ENCODE results near the gene KLRC2.
"Not testable (repeated sequence)": the region's sequence is repeated elsewhere in the genome, so short reads cannot be mapped to it uniquely, and the experiment has no call there.

Gene KLRC2

GRCh38 chr12:10404798-10405197 lies 31.0 kb downstream of the KLRC2 start:
- no peak for FAIRE-seq

GRCh38 chr12:10400829-10401228 lies 35.0 kb downstream of the KLRC2 start:
- no peak for FAIRE-seq

- FAIRE-seq: no peak
Observed at GRCh38 chr12:10398168-10398567, 37.6 kb downstream of the KLRC2 start.

- FAIRE-seq: no peak
Observed at GRCh38 chr12:10397296-10397695, 38.5 kb downstream of the KLRC2 start.

- not testable (repeated sequence) for FAIRE-seq
Observed at GRCh38 chr12:10396176-10396575, 39.6 kb downstream of the KLRC2 start.

- no peak for FAIRE-seq
Observed at GRCh38 chr12:10395390-10395998, 40.3 kb downstream of the KLRC2 start.

- FAIRE-seq: not testable (repeated sequence)
Observed at GRCh38 chr12:10394531-10395152, 41.2 kb downstream of the KLRC2 start.

- FAIRE-seq: no peak
Observed at GRCh38 chr12:10393291-10393690, 42.5 kb downstream of the KLRC2 start.

GRCh38 chr12:10392394-10392930 lies 43.3 kb downstream of the KLRC2 start:
- no peak for FAIRE-seq

GRCh38 chr12:10390991-10391390 lies 44.8 kb downstream of the KLRC2 start:
- FAIRE-seq: not testable (repeated sequence)

- no peak for FAIRE-seq
Observed at GRCh38 chr12:10389904-10390303, 45.9 kb downstream of the KLRC2 start, which contains the start of gene KLRK1. KLRK1 (minus strand) TSS chr12:10390041; CDS start chr12:10388810, 1,231 bp downstream.

GRCh38 chr12:10388624-10389413 lies 47.0 kb downstream of the KLRC2 start:
- no peak for FAIRE-seq

GRCh38 chr12:10387498-10387897 lies 48.3 kb downstream of the KLRC2 start:
- not testable (repeated sequence) for FAIRE-seq

GRCh38 chr12:10386857-10387256 lies 49.0 kb downstream of the KLRC2 start:
- no peak for FAIRE-seq

- FAIRE-seq: no peak
Observed at GRCh38 chr12:10385166-10385613, 50.6 kb downstream of the KLRC2 start.

GRCh38 chr12:10384191-10384590 lies 51.6 kb downstream of the KLRC2 start:
- FAIRE-seq: no peak

GRCh38 chr12:10381928-10382628 lies 53.7 kb downstream of the KLRC2 start:
- no peak for FAIRE-seq

Measured in G401.6 (cell line).